Cardiac fibroblast (primary cell): ENCODE results near the gene PAQR8.

Experiments
- DNase-seq, 2 donors: peaks; one replicate each; pipeline versions ENCODE4 v3.0.0 to v3.0.0-alpha.2; 2010; ENCODE audit warnings: low read depth in 2 of 2
- H3K4me3 ChIP-seq, 2 donors: replicated peaks in 1 of 2; 1 replicate in 1 of 2; 2 replicates in 1 of 2; pipeline ENCODE4 v1.5.1; 2011; ENCODE audit warnings: low read depth in 2 of 2, low read length in 2 of 2, mild to moderate bottlenecking in 2 of 2, moderate library complexity in 1 of 2
- TF ChIP-seq, protein P1 (sequence below): IDR thresholded peaks from one replicate; pipeline ENCODE4 v1.5.1; 2011; ENCODE audit warnings: low read depth, mild to moderate bottlenecking, low read length, inconsistent platforms

Gene PAQR8, protein sequence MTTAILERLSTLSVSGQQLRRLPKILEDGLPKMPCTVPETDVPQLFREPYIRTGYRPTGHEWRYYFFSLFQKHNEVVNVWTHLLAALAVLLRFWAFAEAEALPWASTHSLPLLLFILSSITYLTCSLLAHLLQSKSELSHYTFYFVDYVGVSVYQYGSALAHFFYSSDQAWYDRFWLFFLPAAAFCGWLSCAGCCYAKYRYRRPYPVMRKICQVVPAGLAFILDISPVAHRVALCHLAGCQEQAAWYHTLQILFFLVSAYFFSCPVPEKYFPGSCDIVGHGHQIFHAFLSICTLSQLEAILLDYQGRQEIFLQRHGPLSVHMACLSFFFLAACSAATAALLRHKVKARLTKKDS

DNA sequence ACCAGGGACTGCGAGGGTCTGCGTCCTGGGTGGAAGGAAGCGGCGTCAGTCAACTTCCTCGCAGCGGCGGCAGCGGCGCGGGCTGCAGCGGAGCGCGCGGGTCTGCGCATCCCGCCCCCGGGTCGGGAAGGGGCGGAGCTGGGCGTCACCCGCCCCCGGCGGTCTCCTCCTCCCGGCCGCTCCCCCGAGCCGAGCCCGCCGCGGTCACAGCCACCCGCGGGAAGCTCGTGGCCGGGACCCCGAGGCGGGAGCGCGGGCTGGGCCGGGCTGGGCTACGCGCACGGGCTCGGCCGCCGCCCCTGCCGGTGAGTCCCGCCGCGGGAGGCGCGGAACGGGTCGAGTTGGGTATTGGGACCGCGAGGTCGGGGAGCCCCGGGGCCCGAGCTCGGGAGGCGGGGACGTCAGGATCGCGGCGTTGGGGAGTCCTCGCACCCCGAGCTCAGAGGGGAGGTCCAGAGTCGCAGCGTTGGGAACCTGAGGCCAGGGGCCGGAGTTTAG is at the start of gene PAQR8:
Gene PAQR8, plus strand, starts transcription at position 207 of the 498 bp plus-strand sequence. CDS start 41,063 bp downstream, outside the sequence.
- TF ChIP-seq, protein P1, sequence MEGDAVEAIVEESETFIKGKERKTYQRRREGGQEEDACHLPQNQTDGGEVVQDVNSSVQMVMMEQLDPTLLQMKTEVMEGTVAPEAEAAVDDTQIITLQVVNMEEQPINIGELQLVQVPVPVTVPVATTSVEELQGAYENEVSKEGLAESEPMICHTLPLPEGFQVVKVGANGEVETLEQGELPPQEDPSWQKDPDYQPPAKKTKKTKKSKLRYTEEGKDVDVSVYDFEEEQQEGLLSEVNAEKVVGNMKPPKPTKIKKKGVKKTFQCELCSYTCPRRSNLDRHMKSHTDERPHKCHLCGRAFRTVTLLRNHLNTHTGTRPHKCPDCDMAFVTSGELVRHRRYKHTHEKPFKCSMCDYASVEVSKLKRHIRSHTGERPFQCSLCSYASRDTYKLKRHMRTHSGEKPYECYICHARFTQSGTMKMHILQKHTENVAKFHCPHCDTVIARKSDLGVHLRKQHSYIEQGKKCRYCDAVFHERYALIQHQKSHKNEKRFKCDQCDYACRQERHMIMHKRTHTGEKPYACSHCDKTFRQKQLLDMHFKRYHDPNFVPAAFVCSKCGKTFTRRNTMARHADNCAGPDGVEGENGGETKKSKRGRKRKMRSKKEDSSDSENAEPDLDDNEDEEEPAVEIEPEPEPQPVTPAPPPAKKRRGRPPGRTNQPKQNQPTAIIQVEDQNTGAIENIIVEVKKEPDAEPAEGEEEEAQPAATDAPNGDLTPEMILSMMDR: no peak
- peak within 1 kb of the TSS; percentile 75 to 83 for H3K4me3 ChIP-seq
- peak; percentile 44 to 73 for DNase-seq

DNA sequence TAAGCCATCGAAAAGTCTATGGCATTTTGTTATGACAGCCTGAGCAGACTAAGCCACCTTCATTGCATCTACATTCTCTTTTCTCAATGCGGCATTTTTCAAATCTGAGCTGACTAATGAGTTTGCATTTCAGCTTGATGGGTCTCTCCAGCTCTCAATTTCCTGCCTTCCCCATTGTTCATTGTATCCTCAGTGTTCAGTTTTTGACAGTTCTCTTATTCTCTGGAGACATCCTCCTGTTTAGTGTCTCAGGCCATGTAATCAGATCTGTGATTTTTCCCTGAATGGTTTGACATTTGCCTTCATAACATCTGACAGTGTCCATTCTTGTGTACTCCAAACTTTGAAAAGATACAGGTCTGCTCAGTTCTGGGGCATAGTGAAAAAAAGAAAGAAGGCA is 49.5 kb upstream of the PAQR8 start:
- TF ChIP-seq, protein P1: no peak
- no peak for DNase-seq
- no peak overlapping the region for H3K4me3 ChIP-seq

DNA sequence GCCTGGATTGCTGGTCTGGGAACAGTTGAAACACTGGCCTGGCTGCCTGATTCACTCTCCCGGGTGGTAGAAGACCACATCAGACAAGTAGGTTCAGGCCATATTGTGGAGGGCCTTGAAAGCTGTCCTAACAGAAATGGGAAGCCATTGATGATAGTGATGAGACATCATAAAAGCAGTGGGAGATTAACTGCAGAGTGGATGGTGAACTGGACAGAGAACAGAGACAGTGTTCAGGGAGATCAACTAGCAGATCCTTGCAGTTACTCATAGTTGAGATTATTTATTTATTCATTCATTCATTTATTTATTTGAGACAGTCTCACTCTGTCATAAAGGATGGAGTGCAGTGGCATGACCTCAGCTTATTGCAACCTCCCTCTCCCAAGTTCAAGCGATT is 47.2 kb upstream of the PAQR8 start:
- TF ChIP-seq, protein P1: no peak
- no peak for DNase-seq
- no peak overlapping the region for H3K4me3 ChIP-seq

DNA sequence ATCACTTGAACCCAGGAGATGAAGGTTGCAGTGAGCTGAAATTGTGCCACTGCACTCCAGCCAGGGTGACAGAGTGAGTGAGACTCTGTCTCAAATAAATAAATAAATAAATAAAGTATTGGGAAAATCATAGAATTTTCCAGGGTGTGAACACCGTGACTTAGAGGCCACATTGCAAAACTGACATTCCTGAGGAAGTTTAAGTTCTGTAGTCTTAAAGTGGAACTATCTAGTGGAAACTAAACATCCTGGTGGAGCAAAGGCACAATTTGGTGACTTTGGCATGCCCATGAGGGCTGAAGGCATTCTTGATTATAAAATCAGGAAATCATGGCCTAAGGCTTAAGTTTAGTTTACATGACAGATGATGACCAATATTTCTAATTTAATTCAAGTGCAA is 44.7 kb upstream of the PAQR8 start:
- TF ChIP-seq, protein P1: no peak
- DNase-seq: no peak
- no peak overlapping the region for H3K4me3 ChIP-seq

DNA sequence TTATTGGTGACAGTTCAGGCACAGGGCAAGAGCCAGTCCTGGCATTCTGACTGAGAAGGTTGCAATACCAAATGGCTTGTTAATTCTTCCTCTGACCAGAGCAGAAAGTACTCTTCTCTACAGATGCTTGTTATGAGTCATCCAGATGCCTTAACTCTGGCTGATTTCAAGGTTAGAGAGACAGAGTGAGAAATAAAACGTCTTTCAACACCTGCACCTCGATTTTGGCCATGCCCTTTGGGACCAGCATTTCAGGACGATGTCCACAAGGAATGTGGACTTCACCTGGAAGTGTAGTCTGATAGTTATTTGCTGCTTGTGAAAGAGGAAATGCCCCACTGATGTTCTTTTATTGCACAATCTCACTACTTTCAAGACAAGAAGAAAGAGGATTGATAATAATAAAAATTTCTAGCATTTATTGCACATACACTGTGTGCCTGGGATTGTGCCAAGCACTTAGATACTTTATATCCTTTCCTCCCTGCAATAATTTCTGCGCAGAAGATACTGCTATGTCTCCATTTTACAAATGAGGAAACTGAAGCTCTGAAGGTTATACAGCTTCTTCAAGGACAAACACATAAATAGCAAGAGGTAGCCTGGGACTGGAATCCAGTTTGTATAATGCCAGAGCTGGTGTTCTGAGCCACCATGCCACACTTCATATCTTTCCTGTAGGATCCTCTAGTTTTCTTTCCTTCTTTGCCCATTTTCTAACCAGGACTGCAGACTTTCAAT is 43.9 kb upstream of the PAQR8 start:
- TF ChIP-seq, protein P1: no peak
- H3K4me3 ChIP-seq: no peak overlapping the region
- DNase-seq: peak; percentile 42 to 69

DNA sequence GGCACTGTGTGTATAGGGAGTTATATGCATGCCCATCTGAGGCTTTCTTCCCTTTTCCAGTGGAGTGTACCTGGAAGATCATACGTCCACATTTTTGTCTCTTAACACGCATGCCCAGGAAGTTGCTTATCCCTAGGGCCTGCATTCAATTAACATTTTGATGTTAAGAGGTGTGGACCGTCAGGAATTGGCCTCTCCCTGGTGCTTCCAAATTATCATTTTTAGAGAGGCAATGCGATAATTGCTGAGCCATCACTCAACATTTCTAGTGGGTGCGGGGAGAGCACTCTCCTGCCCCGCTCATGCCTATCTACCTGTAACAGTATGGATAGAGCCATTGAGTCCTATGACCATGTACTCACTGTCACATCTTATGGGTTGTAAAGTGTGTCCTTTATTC is 37.8 kb upstream of the PAQR8 start:
- no peak for DNase-seq
- TF ChIP-seq, protein P1: no peak
- no peak overlapping the region for H3K4me3 ChIP-seq
